Neural cell (in vitro differentiated cells): ENCODE results near the gene IGSF11.
"Not testable (repeated sequence)": the region's sequence is repeated elsewhere in the genome, so short reads cannot be mapped to it uniquely, and the experiment has no call there.

Experiments used
- MXI1 ChIP-seq: fragments of 450-650 bp; conservative IDR thresholded peaks from 2 replicates; pipeline ENCODE4 v1.6.1; 2014; ENCODE audit warnings: antibody characterized with exemption, mild to moderate bottlenecking; ENCODE audit not compliant: poor library complexity, severe bottlenecking
- POLR2AphosphoS5 ChIP-seq: IDR thresholded peaks from 2 replicates; pipeline ENCODE4 v1.6.1; 2012
- TF ChIP-seq, protein P1 (sequence below): fragments of 450-650 bp; IDR thresholded peaks from 2 replicates; pipeline ENCODE4 v1.5.1; 2014; ENCODE audit warnings: antibody characterized with exemption, mild to moderate bottlenecking, moderate library complexity; ENCODE audit not compliant: poor library complexity, severe bottlenecking

DNA sequence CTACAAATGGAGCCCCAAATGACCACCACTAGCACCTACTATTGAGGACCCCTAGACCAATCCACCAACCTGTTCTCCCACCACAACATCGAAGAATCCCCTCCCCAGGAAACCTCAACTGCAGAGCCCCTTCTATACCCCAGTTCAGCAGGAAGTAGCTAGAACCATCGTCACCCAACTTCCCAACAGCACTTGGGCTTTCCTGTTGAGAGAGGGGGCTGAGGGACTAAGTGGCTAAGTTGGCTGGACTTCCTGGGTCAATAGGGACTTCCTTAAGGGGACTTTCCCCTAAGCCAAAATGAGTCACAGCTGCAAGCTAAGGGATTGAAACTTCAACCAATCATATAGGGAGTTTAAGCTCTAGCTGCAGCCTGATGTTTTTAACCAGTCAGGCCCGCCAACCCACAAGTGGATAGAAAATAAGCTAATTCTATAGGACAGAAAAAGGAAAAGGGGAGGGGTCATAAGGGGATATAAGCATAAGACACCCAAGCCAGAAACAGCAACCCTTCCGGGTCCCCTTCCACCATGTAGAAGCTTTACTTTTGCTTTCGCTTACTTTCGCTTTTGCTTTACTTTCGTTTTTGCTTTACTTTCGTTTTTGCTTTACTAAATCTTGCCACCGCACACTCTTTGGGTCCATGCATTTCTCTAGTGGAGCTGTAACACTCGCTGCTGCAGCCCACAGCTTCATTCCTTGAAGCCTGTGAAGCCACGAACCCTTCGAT lies 183.0 kb downstream of the IGSF11 start:
- TF ChIP-seq, protein P1, sequence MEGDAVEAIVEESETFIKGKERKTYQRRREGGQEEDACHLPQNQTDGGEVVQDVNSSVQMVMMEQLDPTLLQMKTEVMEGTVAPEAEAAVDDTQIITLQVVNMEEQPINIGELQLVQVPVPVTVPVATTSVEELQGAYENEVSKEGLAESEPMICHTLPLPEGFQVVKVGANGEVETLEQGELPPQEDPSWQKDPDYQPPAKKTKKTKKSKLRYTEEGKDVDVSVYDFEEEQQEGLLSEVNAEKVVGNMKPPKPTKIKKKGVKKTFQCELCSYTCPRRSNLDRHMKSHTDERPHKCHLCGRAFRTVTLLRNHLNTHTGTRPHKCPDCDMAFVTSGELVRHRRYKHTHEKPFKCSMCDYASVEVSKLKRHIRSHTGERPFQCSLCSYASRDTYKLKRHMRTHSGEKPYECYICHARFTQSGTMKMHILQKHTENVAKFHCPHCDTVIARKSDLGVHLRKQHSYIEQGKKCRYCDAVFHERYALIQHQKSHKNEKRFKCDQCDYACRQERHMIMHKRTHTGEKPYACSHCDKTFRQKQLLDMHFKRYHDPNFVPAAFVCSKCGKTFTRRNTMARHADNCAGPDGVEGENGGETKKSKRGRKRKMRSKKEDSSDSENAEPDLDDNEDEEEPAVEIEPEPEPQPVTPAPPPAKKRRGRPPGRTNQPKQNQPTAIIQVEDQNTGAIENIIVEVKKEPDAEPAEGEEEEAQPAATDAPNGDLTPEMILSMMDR, result not testable (repeated sequence)
- not testable (repeated sequence) for TF ChIP-seq POLR2AphosphoS5, MXI1
